HepG2 (cell line): ENCODE data around the gene ZBTB46. TPM values are rescaled to one million over a fixed set of nuclear protein-coding genes. Genes with fewer than 3 reads are reported as not detected.

Experiments used
- CHD2 ChIP-seq: IDR thresholded peaks from 2 replicates; pipeline ENCODE4 v1.6.1; 2011; ENCODE audit warnings: low read depth, low read length, improper control_type of control experiment
- EHMT2 ChIP-seq: fragments of 200-600 bp; sonication (generic); IDR thresholded peaks from 2 replicates; pipeline ENCODE4 v1.7.0; 2017; ENCODE audit warnings: antibody characterized with exemption, low read depth, low read length, borderline replicate concordance
- KDM4B ChIP-seq: sonication (generic); formaldehyde crosslinking; IDR thresholded peaks from 2 replicates; pipeline ENCODE4 v1.4.0; 2020; ENCODE audit warnings: missing genetic modification reagents
- NFKBIZ ChIP-seq: IDR thresholded peaks from 2 replicates; pipeline ENCODE4 v1.6.1; 2018; ENCODE audit warnings: missing genetic modification reagents, missing compliant biosample characterization
- NKX3-1 ChIP-seq: sonication (generic); formaldehyde crosslinking; IDR thresholded peaks from 2 replicates; pipeline ENCODE4 v1.5.0; 2020; ENCODE audit warnings: missing genetic modification reagents
- PAWR ChIP-seq: sonication (generic); formaldehyde crosslinking; IDR thresholded peaks from 2 replicates; pipeline ENCODE4 v1.4.0; 2020; ENCODE audit warnings: missing genetic modification reagents, mild to moderate bottlenecking, borderline replicate concordance
- RFXAP ChIP-seq: sonication (generic); formaldehyde crosslinking; IDR thresholded peaks from 2 replicates; pipeline ENCODE4 v1.4.0; 2020; ENCODE audit warnings: missing genetic modification reagents, borderline replicate concordance
- RXRB ChIP-seq: IDR thresholded peaks from 2 replicates; pipeline ENCODE4 v1.6.1; 2016; ENCODE audit warnings: borderline replicate concordance, missing genetic modification reagents, missing compliant biosample characterization
- SUZ12 ChIP-seq: fragments of 150-350 bp; IDR thresholded peaks from 2 replicates; pipeline ENCODE4 v1.6.1; 2014; ENCODE audit warnings: low read depth, low read length
- TBL1XR1 ChIP-seq: fragments of 150-350 bp; IDR thresholded peaks from 2 replicates; pipeline ENCODE4 v1.6.1; 2014; ENCODE audit warnings: borderline replicate concordance, low read length; ENCODE audit not compliant: partially characterized antibody
- ZFP36 ChIP-seq: fragments of 150-350 bp; IDR thresholded peaks from 2 replicates; pipeline ENCODE4 v1.6.1; 2018; ENCODE audit warnings: borderline replicate concordance, low read length, low read depth; ENCODE audit not compliant: partially characterized antibody
- ZNF441 ChIP-seq: sonication (generic); formaldehyde crosslinking; IDR thresholded peaks from 2 replicates; pipeline ENCODE4 v1.7.0; 2021; ENCODE audit warnings: missing genetic modification reagents, borderline replicate concordance
- ZNF619 ChIP-seq: sonication (generic); formaldehyde crosslinking; IDR thresholded peaks from 2 replicates; pipeline ENCODE4 v1.4.0; 2020; ENCODE audit warnings: mild to moderate bottlenecking, missing genetic modification reagents
- ZNF644 ChIP-seq: IDR thresholded peaks from 2 replicates; pipeline ENCODE4 v1.6.1; 2016; ENCODE audit warnings: low read depth
- polyA plus RNA-seq, 8 experiments: library from polyadenylated mRNA; depleted of rRNA in 3 of 8; stranded (reverse) in 7 of 8; unstranded in 1 of 8; fragments of >200 nt; fragmentation: Illumina TruSeq in 4 of 8; extraction: Trizol in 4 of 8; gene quantifications; 2 replicates each; pipeline versions ENCODE4 v1.2.1 to v1.2.3, GENCODE V29; 2011 to 2016; ENCODE audit warnings: low read depth in 4 of 8, missing spikeins in 1 of 8, mixed read lengths in 1 of 8; ENCODE audit not compliant: insufficient read depth in 1 of 8
- total RNA-seq, 5 experiments: library from RNA; depleted of rRNA; stranded (reverse); fragments of >200 nt; fragmentation: Illumina TruSeq; extraction: Trizol; gene quantifications; 2 replicates each; pipeline ENCODE4 v1.2.3, GENCODE V29; 2016; ENCODE audit warnings: low read depth in 1 of 5
- TF ChIP-seq, protein P1 (sequence below): IDR thresholded peaks from 2 replicates; pipeline ENCODE4 v1.6.1; 2016
- TF ChIP-seq, protein P2 (sequence below): sonication (generic); formaldehyde crosslinking; IDR thresholded peaks from 2 replicates; pipeline ENCODE4 v1.8.0; 2022; ENCODE audit warnings: missing genetic modification reagents, mild to moderate bottlenecking, borderline replicate concordance
- TF ChIP-seq, protein P3 (sequence below): sonication (generic); formaldehyde crosslinking; IDR thresholded peaks from 2 replicates; pipeline ENCODE4 v1.5.0; 2020; ENCODE audit warnings: missing genetic modification reagents, mild to moderate bottlenecking, borderline replicate concordance
- TF ChIP-seq, protein P4 (sequence below): sonication (generic); formaldehyde crosslinking; IDR thresholded peaks from 2 replicates; pipeline ENCODE4 v1.4.0; 2020; ENCODE audit warnings: missing genetic modification reagents
- TF ChIP-seq, protein P5 (sequence below): sonication (generic); formaldehyde crosslinking; IDR thresholded peaks from 2 replicates; pipeline ENCODE4; 2020; ENCODE audit warnings: missing genetic modification reagents, mild to moderate bottlenecking, borderline replicate concordance

ZBTB46 gene
- total and polyA plus RNA-seq, 2 of the 13 experiments (the other 11 are each of a cell fraction or from before 2014, with no cell fraction given), result 1.6 to 13.5 TPM

DNA sequence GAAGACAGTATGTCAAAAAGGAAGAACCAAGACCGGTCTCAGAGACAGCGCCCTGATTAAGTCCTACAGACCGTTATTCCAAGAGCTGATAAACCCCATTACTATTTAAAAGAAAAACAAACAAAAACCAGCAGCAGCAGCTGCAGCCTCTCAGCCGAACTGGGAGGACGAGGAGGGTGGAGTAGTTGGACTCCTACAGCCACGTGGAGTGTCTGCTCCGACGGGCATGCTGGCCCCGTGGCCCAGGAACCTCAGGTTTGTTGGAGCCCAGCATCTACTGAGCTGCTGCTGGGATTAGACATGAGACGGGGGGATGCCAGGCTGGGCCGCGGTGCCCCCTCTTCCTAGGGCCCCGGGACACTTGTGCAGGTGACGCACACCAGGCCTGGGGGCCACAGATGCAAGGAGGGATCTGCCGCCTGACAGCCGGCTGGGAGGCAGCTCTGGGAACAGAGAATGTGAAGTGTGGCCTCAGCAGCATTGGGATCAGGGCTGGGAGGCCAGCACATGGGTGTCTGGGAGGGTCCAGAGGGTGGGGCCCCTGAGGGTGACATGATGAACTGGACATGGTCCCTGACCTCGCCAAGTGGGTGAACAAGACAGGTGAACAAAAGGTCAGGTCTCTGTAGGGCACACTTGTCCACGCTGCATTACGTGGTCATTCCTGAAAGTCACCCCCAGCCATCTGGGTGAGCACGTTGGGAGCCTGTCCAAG, 2.9 kb upstream of the ZBTB46 start (continued):
- TF ChIP-seq, protein P1, sequence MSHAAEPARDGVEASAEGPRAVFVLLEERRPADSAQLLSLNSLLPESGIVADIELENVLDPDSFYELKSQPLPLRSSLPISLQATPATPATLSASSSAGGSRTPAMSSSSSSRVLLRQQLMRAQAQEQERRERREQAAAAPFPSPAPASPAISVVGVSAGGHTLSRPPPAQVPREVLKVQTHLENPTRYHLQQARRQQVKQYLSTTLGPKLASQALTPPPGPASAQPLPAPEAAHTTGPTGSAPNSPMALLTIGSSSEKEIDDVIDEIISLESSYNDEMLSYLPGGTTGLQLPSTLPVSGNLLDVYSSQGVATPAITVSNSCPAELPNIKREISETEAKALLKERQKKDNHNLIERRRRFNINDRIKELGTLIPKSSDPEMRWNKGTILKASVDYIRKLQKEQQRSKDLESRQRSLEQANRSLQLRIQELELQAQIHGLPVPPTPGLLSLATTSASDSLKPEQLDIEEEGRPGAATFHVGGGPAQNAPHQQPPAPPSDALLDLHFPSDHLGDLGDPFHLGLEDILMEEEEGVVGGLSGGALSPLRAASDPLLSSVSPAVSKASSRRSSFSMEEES (CRISPR knock-in tag), result no peak
- no peak for TF ChIP-seq RXRB (CRISPR knock-in tag)
- 0 out of 2 replicates have a peak, but pooled peaks have one; percentile 33 for TF ChIP-seq CHD2
- no peak for TF ChIP-seq NKX3-1 (CRISPR knock-in tag)
- TF ChIP-seq ZFP36, result no peak
- no peak for TF ChIP-seq ZNF441 (CRISPR knock-in tag)
- TF ChIP-seq ZNF644 (CRISPR knock-in tag), result no peak
- no peak for TF ChIP-seq SUZ12
- no peak for TF ChIP-seq EHMT2
- TF ChIP-seq TBL1XR1, result no peak
- no peak for TF ChIP-seq PAWR (CRISPR knock-in tag)
- no peak for TF ChIP-seq ZNF619
- TF ChIP-seq, protein P2, sequence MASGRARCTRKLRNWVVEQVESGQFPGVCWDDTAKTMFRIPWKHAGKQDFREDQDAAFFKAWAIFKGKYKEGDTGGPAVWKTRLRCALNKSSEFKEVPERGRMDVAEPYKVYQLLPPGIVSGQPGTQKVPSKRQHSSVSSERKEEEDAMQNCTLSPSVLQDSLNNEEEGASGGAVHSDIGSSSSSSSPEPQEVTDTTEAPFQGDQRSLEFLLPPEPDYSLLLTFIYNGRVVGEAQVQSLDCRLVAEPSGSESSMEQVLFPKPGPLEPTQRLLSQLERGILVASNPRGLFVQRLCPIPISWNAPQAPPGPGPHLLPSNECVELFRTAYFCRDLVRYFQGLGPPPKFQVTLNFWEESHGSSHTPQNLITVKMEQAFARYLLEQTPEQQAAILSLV (CRISPR knock-in tag), result no peak
- TF ChIP-seq, protein P3, sequence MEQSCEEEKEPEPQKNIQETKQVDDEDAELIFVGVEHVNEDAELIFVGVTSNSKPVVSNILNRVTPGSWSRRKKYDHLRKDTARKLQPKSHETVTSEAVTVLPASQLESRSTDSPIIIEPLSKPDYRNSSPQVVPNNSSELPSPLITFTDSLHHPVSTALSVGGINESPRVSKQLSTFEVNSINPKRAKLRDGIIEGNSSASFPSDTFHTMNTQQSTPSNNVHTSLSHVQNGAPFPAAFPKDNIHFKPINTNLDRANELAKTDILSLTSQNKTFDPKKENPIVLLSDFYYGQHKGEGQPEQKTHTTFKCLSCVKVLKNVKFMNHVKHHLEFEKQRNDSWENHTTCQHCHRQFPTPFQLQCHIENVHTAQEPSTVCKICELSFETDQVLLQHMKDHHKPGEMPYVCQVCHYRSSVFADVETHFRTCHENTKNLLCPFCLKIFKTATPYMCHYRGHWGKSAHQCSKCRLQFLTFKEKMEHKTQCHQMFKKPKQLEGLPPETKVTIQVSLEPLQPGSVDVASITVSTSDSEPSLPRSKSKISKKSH, result no peak
- TF ChIP-seq, protein P4, sequence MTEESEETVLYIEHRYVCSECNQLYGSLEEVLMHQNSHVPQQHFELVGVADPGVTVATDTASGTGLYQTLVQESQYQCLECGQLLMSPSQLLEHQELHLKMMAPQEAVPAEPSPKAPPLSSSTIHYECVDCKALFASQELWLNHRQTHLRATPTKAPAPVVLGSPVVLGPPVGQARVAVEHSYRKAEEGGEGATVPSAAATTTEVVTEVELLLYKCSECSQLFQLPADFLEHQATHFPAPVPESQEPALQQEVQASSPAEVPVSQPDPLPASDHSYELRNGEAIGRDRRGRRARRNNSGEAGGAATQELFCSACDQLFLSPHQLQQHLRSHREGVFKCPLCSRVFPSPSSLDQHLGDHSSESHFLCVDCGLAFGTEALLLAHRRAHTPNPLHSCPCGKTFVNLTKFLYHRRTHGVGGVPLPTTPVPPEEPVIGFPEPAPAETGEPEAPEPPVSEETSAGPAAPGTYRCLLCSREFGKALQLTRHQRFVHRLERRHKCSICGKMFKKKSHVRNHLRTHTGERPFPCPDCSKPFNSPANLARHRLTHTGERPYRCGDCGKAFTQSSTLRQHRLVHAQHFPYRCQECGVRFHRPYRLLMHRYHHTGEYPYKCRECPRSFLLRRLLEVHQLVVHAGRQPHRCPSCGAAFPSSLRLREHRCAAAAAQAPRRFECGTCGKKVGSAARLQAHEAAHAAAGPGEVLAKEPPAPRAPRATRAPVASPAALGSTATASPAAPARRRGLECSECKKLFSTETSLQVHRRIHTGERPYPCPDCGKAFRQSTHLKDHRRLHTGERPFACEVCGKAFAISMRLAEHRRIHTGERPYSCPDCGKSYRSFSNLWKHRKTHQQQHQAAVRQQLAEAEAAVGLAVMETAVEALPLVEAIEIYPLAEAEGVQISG (CRISPR knock-in tag), result no peak
- TF ChIP-seq, protein P5, sequence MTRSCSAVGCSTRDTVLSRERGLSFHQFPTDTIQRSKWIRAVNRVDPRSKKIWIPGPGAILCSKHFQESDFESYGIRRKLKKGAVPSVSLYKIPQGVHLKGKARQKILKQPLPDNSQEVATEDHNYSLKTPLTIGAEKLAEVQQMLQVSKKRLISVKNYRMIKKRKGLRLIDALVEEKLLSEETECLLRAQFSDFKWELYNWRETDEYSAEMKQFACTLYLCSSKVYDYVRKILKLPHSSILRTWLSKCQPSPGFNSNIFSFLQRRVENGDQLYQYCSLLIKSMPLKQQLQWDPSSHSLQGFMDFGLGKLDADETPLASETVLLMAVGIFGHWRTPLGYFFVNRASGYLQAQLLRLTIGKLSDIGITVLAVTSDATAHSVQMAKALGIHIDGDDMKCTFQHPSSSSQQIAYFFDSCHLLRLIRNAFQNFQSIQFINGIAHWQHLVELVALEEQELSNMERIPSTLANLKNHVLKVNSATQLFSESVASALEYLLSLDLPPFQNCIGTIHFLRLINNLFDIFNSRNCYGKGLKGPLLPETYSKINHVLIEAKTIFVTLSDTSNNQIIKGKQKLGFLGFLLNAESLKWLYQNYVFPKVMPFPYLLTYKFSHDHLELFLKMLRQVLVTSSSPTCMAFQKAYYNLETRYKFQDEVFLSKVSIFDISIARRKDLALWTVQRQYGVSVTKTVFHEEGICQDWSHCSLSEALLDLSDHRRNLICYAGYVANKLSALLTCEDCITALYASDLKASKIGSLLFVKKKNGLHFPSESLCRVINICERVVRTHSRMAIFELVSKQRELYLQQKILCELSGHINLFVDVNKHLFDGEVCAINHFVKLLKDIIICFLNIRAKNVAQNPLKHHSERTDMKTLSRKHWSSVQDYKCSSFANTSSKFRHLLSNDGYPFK (CRISPR knock-in tag), result no peak
- TF ChIP-seq KDM4B (CRISPR knock-in tag), result no peak
- TF ChIP-seq RFXAP (CRISPR knock-in tag), result no peak
- no peak for TF ChIP-seq NFKBIZ (CRISPR knock-in tag)
